Spleen (tissue), 7 donors: ENCODE measurements around the gene SLC7A5.

Experiments
- POLR2AphosphoS5 ChIP-seq, 3 donors: sonication (generic); formaldehyde crosslinking; IDR thresholded peaks; one replicate each; pipeline ENCODE4 v1.5.1; 2017; ENCODE audit warnings: antibody characterized with exemption in 3 of 3
- TF ChIP-seq, protein P1 (sequence below), 11 experiments: fragments of 200-600 bp in 7 of 11; fragments of 450-650 bp in 4 of 11; sonication (generic) in 4 of 11; IDR thresholded peaks in 8 of 11; conservative IDR thresholded peaks in 3 of 11; 1 replicate in 7 of 11; 2 replicates in 4 of 11; pipeline versions ENCODE4 v1.4.0 to v1.8.0; 2016 to 2021; ENCODE audit warnings: antibody characterized with exemption in 11 of 11, inconsistent platforms in 4 of 11, mild to moderate bottlenecking in 1 of 11
- donor health status: DM: no; HTN: no; CAD: no; lungs with moderate emphysema.
- donor health status: DM: no; HTN: no; CAD: no.
- donor health status: DM: no; HTN: no; CAD: no.

DNA sequence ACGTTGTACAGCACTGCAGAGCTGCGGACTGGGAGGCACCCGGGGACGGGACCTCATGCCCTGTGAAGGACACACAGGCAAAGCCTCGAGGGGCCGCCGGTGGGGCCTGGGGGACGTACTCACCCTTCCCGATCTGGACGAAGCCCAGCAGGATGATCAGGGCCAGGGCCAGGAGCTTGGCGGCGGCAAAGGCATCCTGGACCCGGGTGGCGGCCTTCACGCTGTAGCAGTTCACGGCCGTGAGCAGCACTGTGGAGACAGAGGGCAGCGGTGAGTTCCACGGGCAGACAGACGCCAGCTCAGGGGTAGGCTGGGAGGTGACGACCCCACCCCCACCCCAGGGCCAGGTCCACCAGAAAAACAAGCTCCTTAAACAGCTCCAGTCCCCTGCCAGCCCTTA, 17.7 kb downstream of the SLC7A5 start:
- TF ChIP-seq, protein P1, sequence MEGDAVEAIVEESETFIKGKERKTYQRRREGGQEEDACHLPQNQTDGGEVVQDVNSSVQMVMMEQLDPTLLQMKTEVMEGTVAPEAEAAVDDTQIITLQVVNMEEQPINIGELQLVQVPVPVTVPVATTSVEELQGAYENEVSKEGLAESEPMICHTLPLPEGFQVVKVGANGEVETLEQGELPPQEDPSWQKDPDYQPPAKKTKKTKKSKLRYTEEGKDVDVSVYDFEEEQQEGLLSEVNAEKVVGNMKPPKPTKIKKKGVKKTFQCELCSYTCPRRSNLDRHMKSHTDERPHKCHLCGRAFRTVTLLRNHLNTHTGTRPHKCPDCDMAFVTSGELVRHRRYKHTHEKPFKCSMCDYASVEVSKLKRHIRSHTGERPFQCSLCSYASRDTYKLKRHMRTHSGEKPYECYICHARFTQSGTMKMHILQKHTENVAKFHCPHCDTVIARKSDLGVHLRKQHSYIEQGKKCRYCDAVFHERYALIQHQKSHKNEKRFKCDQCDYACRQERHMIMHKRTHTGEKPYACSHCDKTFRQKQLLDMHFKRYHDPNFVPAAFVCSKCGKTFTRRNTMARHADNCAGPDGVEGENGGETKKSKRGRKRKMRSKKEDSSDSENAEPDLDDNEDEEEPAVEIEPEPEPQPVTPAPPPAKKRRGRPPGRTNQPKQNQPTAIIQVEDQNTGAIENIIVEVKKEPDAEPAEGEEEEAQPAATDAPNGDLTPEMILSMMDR (IDR thresholded peaks at IDR 0.05 in 8 of 11, conservative IDR thresholded peaks at IDR 0.05 in 3 of 11): no peak
- peak in 1 of 3 donors; percentile 52 for TF ChIP-seq POLR2AphosphoS5 (IDR thresholded peaks at IDR 0.05)
